ENCODE data around the gene ARSG.
"Not testable (repeated sequence)": the region's sequence is repeated elsewhere in the genome, so short reads cannot be mapped to it uniquely, and the experiment has no call there.

GRCh38 chr17:68413597-68414560, 122.6 kb downstream of the ARSG start:
- TF ChIP-seq CEBPB (IDR thresholded peaks at IDR 0.05); CHD2 (IDR thresholded peaks at IDR 0.05; ENCODE audit: low read length, partially characterized antibody); CBX8 (IDR thresholded peaks at IDR 0.05); EP300 (IDR thresholded peaks at IDR 0.05); POLR2AphosphoS2 (conservative IDR thresholded peaks at IDR 0.05; ENCODE audit: low read length); POLR2A (IDR thresholded peaks at IDR 0.05; ENCODE audit: low read length); CTCF (IDR thresholded peaks at IDR 0.05); ELK1 (IDR thresholded peaks at IDR 0.05; ENCODE audit: low read depth, low read length); MAX (IDR thresholded peaks at IDR 0.05); NFE2L2 (conservative IDR thresholded peaks at IDR 0.05; ENCODE audit: low read length): not testable (repeated sequence)
